GM21529 (cell line): ENCODE data around the gene TMEM207.

Experiments
- ATAC-seq: cut with Tn5 transposase; IDR thresholded peaks from one replicate; pipeline ENCODE4 v1.9.1; 2021; ENCODE audit not compliant: unreplicated experiment

TMEM207 gene

GRCh38 chr3:190444576-190445145 is 5.0 kb downstream of the TMEM207 start:
- ATAC-seq: no peak

GRCh38 chr3:190444006-190444405 is 5.7 kb downstream of the TMEM207 start:
- no peak for ATAC-seq

- no peak for ATAC-seq
These were observed 6.4 kb downstream of the TMEM207 start for GRCh38 chr3:190443257-190443656.

- ATAC-seq: no peak
These were observed 7.5 kb downstream of the TMEM207 start for GRCh38 chr3:190442240-190442639.

- ATAC-seq: no peak
These were observed 13.4 kb downstream of the TMEM207 start for GRCh38 chr3:190436331-190436730.

GRCh38 chr3:190435618-190436017 is 14.1 kb downstream of the TMEM207 start:
- ATAC-seq: no peak

GRCh38 chr3:190433626-190434025 is 16.1 kb downstream of the TMEM207 start:
- no peak for ATAC-seq

GRCh38 chr3:190432216-190432615 is 17.5 kb downstream of the TMEM207 start:
- ATAC-seq: no peak

GRCh38 chr3:190430906-190431305 is 18.8 kb downstream of the TMEM207 start:
- ATAC-seq: no peak

- no peak for ATAC-seq
These were observed 20.0 kb downstream of the TMEM207 start for GRCh38 chr3:190429681-190430080.

- ATAC-seq: no peak
These were observed 22.7 kb downstream of the TMEM207 start for GRCh38 chr3:190426806-190427507.

- no peak for ATAC-seq
These were observed 23.9 kb downstream of the TMEM207 start for GRCh38 chr3:190425833-190426232.

GRCh38 chr3:190424478-190425439 is 24.9 kb downstream of the TMEM207 start:
- ATAC-seq: peak; percentile 76

- ATAC-seq: no peak
These were observed 25.6 kb downstream of the TMEM207 start for GRCh38 chr3:190424108-190424477.

- no peak for ATAC-seq
These were observed 35.4 kb downstream of the TMEM207 start for GRCh38 chr3:190414297-190414696.

- no peak for ATAC-seq
These were observed 45.0 kb downstream of the TMEM207 start for GRCh38 chr3:190404715-190405114.

GRCh38 chr3:190401963-190402362 is 47.7 kb downstream of the TMEM207 start:
- no peak for ATAC-seq

- no peak for ATAC-seq
These were observed 50.0 kb downstream of the TMEM207 start for GRCh38 chr3:190399677-190400076.

- ATAC-seq: no peak
These were observed 51.8 kb downstream of the TMEM207 start for GRCh38 chr3:190397889-190398288.

GRCh38 chr3:190396001-190396400 is 53.7 kb downstream of the TMEM207 start:
- no peak for ATAC-seq

- no peak for ATAC-seq
These were observed 61.0 kb downstream of the TMEM207 start for GRCh38 chr3:190388703-190389102.
